Activated T-helper 2 cell treated with anti-CD3 and anti-CD28 coated beads, Interferon-gamma antibody, Interleukin-2, Interleukin-4, amounts not matched to agents 10 μg/mL and 5 μg/mL and 100 μg/mL, durations not matched to agents 14 hours and 24 hours and 36 hours (primary cell): ENCODE results near the gene ADGRL3. TPM values are rescaled to one million over a fixed set of nuclear protein-coding genes. Genes with fewer than 3 reads are reported as not detected.
"Not testable (repeated sequence)": the region's sequence is repeated elsewhere in the genome, so short reads cannot be mapped to it uniquely, and the experiment has no call there.

Experiments used
- DNase-seq: peaks from one replicate; pipeline ENCODE4 v3.0.0; 2021; ENCODE audit warnings: low spot score
- H3K27ac Mint-ChIP-seq: one replicate; pipeline ENCODE4 v1.8.0; 2021; ENCODE audit warnings: mixed read lengths
- H3K27me3 Mint-ChIP-seq: one replicate; pipeline ENCODE4 v1.8.0; 2021; ENCODE audit warnings: low read depth, mixed read lengths
- H3K36me3 Mint-ChIP-seq: one replicate; pipeline ENCODE4 v1.8.0; 2021; ENCODE audit warnings: low read depth, mixed read lengths
- H3K4me1 Mint-ChIP-seq: one replicate; pipeline ENCODE4 v1.8.0; 2021; ENCODE audit warnings: low read depth, mixed read lengths
- H3K4me3 Mint-ChIP-seq: one replicate; pipeline ENCODE4 v1.8.0; 2021; ENCODE audit warnings: low read depth, mild to moderate bottlenecking, moderate library complexity, mixed read lengths
- H3K9me3 Mint-ChIP-seq: one replicate; pipeline ENCODE4 v1.8.0; 2021; ENCODE audit warnings: mixed read lengths
- intact Hi-C: fragments of 100-400 bp; cut with micrococcal nuclease; formaldehyde crosslinking; loops from one replicate; pipeline ENCODE4 v1.15.1; 2023
- total RNA-seq: library from RNA; stranded (reverse); gene quantifications from 2 replicates; pipeline ENCODE4 v1.2.3, GENCODE V29; 2022

Gene ADGRL3
- total RNA-seq, 1 donor from 2014 or later = not detected

- Mint-ChIP-seq H3K27me3 (peaks cover 42% of the 10 kb centered on the region), H3K36me3 (no peaks in the 10 kb centered on the region), H3K9me3 (no peaks in the 10 kb centered on the region), H3K4me1 (no peaks in the 10 kb centered on the region), H3K27ac (no peak overlapping the region), H3K4me3 (no peak overlapping the region)
- intact Hi-C loops = no loop called here
- no peak for DNase-seq
These were observed 1.4 kb upstream of the ADGRL3 start for GRCh38 chr4:61198686-61199085.

- peaks cover 43% of the 10 kb centered on the region for H3K27me3 Mint-ChIP-seq
- no peaks in the 10 kb centered on the region for H3K9me3 Mint-ChIP-seq
- no peaks in the 10 kb centered on the region for H3K36me3 Mint-ChIP-seq
- intact Hi-C loops = no loop called here
- no peaks in the 10 kb centered on the region for H3K4me1 Mint-ChIP-seq
- no peak overlapping the region for H3K27ac Mint-ChIP-seq
- no peak for DNase-seq
- H3K4me3 Mint-ChIP-seq = no peak overlapping the region
These were observed 296 bp upstream of the ADGRL3 start for GRCh38 chr4:61199873-61200186.

- Mint-ChIP-seq H3K9me3 (no peaks in the 10 kb centered on the region), H3K27me3 (peaks cover 43% of the 10 kb centered on the region), H3K4me1 (no peaks in the 10 kb centered on the region), H3K27ac (no peak overlapping the region), H3K36me3 (no peaks in the 10 kb centered on the region), H3K4me3 (no peak overlapping the region)
- DNase-seq = no peak
- intact Hi-C loops = no loop called here
These were observed 895 bp downstream of the ADGRL3 start for GRCh38 chr4:61200916-61201526.

GRCh38 chr4:61201561-61201960 is 1.4 kb downstream of the ADGRL3 start:
- no peaks in the 10 kb centered on the region for H3K36me3 Mint-ChIP-seq

GRCh38 chr4:61201961-61202637 is 2.0 kb downstream of the ADGRL3 start:
- Mint-ChIP-seq H3K27me3 (peaks cover 43% of the 10 kb centered on the region), H3K9me3 (no peaks in the 10 kb centered on the region), H3K4me3 (no peak overlapping the region), H3K4me1 (no peaks in the 10 kb centered on the region), H3K27ac (no peak overlapping the region), H3K36me3 (no peaks in the 10 kb centered on the region)
- intact Hi-C loops = no loop called here
- DNase-seq = no peak

More at GRCh38 chr4:61201561-61201960, 1.4 kb downstream of the ADGRL3 start:
- DNase-seq = no peak
- intact Hi-C loops = no loop called here
- H3K4me3 Mint-ChIP-seq = no peak overlapping the region
- no peak overlapping the region for H3K27ac Mint-ChIP-seq
- H3K27me3 Mint-ChIP-seq = peaks cover 43% of the 10 kb centered on the region
- H3K9me3 Mint-ChIP-seq = no peaks in the 10 kb centered on the region
- no peaks in the 10 kb centered on the region for H3K4me1 Mint-ChIP-seq

- Mint-ChIP-seq H3K9me3 (no peaks in the 10 kb centered on the region), H3K4me1 (no peaks in the 10 kb centered on the region), H3K27ac (no peak overlapping the region), H3K27me3 (peaks cover 43% of the 10 kb centered on the region), H3K36me3 (no peaks in the 10 kb centered on the region), H3K4me3 (no peak overlapping the region)
- DNase-seq = no peak
- intact Hi-C loops = no loop called here
These were observed 2.7 kb downstream of the ADGRL3 start for GRCh38 chr4:61202638-61203435.

GRCh38 chr4:61203436-61203790 is 3.3 kb downstream of the ADGRL3 start:
- DNase-seq = no peak
- no peak overlapping the region for H3K4me3 Mint-ChIP-seq
- no peaks in the 10 kb centered on the region for H3K4me1 Mint-ChIP-seq
- H3K36me3 Mint-ChIP-seq = no peaks in the 10 kb centered on the region
- H3K27ac Mint-ChIP-seq = no peak overlapping the region
- H3K27me3 Mint-ChIP-seq = peaks cover 43% of the 10 kb centered on the region
- H3K9me3 Mint-ChIP-seq = no peaks in the 10 kb centered on the region
- intact Hi-C loops = no loop called here

- H3K4me3 Mint-ChIP-seq = no peak overlapping the region
- no peaks in the 10 kb centered on the region for H3K36me3 Mint-ChIP-seq
- no peaks in the 10 kb centered on the region for H3K9me3 Mint-ChIP-seq
- no peaks in the 10 kb centered on the region for H3K4me1 Mint-ChIP-seq
- peaks cover 33% of the 10 kb centered on the region for H3K27me3 Mint-ChIP-seq
- no peak overlapping the region for H3K27ac Mint-ChIP-seq
- no peak for DNase-seq
- intact Hi-C loops = no loop called here
These were observed 4.4 kb downstream of the ADGRL3 start for GRCh38 chr4:61204353-61205060.

GRCh38 chr4:61205066-61205465 is 4.9 kb downstream of the ADGRL3 start:
- intact Hi-C loops = no loop called here
- Mint-ChIP-seq H3K4me3 (no peak overlapping the region), H3K27me3 (peaks cover 29% of the 10 kb centered on the region), H3K36me3 (no peaks in the 10 kb centered on the region), H3K9me3 (no peaks in the 10 kb centered on the region), H3K27ac (no peak overlapping the region), H3K4me1 (no peaks in the 10 kb centered on the region)
- no peak for DNase-seq

GRCh38 chr4:61207156-61207555 is 7.0 kb downstream of the ADGRL3 start:
- H3K4me3 Mint-ChIP-seq, DNase-seq, H3K4me1 Mint-ChIP-seq, H3K9me3 Mint-ChIP-seq, intact Hi-C loops, H3K36me3 Mint-ChIP-seq, H3K27ac Mint-ChIP-seq: not testable (repeated sequence)
- peaks cover 15% of the 10 kb centered on the region for H3K27me3 Mint-ChIP-seq

- no peaks in the 10 kb centered on the region for H3K36me3 Mint-ChIP-seq
- intact Hi-C loops = no loop called here
- DNase-seq = no peak
- no peaks in the 10 kb centered on the region for H3K9me3 Mint-ChIP-seq
- H3K4me3 Mint-ChIP-seq = no peak overlapping the region
- H3K27me3 Mint-ChIP-seq = no peaks in the 10 kb centered on the region
- no peaks in the 10 kb centered on the region for H3K4me1 Mint-ChIP-seq
- H3K27ac Mint-ChIP-seq = no peak overlapping the region
These were observed 10.2 kb downstream of the ADGRL3 start for GRCh38 chr4:61210186-61210939.

GRCh38 chr4:61211781-61212180 is 11.7 kb downstream of the ADGRL3 start:
- intact Hi-C loops = no loop called here
- no peaks in the 10 kb centered on the region for H3K9me3 Mint-ChIP-seq
- no peaks in the 10 kb centered on the region for H3K27me3 Mint-ChIP-seq

More at GRCh38 chr4:61211781-61212180, 11.7 kb downstream of the ADGRL3 start:
- no peak for DNase-seq
- H3K27ac Mint-ChIP-seq = no peak overlapping the region
- no peaks in the 10 kb centered on the region for H3K4me1 Mint-ChIP-seq
- H3K4me3 Mint-ChIP-seq = no peak overlapping the region
- H3K36me3 Mint-ChIP-seq = no peaks in the 10 kb centered on the region
